Measurements from ENCODE around the gene TPO.

The TPO gene

DNA sequence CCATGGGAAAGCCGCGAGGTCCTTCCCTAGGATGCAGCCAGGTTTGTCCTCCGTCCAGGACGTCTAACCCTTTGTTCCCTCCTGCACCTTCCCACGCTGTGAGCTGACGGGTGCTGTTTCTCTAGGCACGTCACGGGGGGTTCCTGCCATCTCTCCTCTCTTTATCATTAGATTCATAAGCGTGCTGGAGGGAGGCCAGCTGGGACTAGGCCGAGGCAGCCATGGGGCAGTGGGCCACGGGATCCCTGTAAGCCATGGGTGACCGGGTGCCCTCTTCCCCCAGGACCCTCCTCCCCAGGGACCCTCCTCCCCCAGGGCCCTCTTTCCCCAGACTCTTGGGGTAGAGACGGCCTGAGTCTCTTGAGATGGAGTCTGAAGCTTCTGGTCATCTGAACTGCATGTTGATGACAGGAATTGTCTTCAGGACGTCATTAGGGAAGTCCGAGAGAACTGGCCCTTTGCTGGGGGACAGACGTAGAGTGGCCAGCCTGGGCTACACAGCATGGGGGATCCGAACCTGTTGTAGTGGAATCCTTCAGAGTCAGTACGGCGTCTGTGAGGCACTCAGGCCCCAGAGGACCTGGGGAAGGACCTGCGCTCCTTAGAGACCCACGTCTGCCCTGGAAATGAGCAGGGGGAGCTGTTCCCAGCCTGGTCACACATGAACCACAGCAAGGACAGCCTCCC lies 108.1 kb downstream of the TPO start:
- no peak for DNase-seq (ENCODE audit: low read depth in 2 of 3, low spot score in 2 of 3)

DNA sequence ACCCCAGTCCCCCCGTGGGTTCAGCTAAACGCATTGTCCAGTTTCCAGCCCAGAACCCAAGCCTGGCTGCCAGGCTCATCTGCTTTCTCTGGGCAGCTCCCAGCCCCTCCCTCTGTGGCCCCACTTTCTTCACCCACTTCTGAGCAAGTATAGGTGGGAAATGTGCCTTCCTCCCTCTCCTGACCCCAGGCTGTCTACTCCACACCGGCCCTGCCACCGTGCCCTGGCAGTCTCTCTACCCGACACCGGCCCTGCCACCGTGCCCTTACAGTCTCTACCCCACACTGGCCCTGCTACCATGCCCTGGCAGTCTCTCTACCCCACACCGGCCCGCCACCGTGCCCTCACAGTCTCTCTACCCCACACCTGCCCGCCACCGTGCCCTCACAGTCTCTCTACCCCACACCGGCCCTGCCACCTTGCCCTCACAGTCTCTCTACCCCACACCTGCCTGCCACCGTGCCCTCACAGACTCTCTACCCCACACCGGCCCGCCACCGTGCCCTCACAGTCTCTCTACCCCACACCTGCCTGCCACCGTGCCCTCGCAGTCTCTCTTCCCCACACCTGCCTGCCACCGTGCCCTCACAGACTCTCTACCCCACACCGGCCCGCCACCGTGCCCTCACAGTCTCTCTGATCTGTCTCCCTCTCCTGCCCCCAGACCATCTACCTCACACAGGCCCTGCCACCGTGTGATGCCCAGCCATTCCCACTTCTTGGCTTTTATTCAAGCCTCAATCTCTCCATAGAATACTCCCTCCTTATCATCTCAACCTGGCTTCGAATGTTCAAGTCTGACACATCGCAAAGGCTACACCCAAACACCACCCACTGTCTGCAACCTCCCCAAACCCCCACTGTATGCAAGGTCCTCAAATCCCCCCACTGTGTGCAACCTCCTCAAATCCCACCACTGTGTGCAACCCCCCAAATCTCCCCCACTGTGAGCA lies 108.9 kb downstream of the TPO start:
- no peak for DNase-seq (ENCODE audit: low read depth in 2 of 3, low spot score in 2 of 3)

DNA sequence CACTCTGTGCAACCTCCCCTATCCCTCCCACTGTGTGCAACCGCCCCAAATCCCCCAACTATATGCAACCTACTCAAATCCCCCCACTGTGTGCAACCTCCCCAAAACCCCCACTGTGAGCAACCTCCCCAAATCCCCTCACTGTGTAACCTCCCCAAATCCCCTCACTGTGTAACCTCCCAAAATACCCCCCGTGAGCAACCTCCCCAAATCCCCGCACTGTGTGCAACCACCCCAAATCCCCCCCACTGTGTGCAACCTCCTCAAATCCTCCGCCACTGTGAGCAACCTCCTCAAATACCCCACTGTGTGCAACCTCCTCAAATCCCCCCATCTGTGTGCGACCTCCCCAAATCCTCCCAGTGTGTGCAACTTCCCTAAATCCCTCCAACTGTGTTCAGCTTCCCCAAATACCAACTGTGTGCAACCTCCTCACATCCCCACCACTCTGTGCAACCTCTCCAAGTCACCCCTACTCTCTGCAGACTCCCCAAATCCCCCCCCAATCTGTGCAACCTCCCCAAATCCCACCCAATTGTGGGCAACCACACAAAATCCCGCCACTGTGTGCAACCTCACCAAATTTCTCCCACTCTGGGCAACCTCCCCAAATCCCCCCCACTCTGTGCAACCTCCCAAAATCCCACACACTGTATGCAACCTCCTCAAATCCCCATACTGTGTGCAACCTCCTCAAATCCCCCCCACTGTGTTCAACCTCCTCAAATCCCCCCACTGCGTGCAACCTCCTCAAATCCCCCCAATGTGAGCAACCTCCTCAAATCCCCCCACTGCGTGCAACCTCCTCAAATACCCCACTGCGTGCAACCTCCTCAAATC lies 114.1 kb downstream of the TPO start:
- no peak for DNase-seq (ENCODE audit: low read depth in 2 of 3, low spot score in 2 of 3)

DNA sequence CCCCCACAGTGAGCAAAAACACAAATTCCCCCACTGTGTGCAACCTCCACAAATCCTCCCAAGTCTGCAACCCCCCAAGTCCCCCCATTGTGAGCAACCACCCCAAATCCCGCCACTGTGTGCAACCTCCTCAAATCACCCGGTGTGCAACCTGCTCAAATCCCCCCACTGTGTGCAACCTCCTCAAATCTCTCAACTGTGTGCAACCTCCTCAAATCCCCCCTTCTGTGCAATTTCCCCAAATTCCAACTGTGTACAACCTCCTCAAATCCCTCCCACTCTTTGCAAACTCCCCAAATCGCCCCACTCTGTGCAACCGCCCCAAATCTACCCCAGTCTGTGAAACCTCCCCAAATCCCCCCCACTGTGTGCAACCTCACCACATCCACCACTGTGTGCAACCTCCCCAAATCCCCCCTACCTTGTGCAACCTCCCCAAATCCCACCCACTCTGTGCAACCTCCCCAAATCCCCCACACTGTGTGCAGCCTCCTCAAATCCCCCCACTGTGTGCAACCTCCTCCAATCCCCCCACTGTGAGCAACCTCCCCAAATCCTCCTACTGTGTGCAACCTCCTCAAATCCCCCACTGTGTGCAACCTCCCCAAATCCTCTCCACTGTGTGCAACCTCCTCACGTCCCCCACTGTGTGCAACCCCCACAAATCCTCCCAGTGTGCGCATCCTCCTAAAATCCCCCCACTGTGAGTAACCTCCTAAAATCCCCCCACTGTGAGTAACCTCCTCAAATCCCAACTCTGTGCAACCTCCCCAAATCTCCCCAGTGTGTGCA lies 115.2 kb downstream of the TPO start:
- DNase-seq (ENCODE audit: low read depth in 2 of 3, low spot score in 2 of 3), result no peak

DNA sequence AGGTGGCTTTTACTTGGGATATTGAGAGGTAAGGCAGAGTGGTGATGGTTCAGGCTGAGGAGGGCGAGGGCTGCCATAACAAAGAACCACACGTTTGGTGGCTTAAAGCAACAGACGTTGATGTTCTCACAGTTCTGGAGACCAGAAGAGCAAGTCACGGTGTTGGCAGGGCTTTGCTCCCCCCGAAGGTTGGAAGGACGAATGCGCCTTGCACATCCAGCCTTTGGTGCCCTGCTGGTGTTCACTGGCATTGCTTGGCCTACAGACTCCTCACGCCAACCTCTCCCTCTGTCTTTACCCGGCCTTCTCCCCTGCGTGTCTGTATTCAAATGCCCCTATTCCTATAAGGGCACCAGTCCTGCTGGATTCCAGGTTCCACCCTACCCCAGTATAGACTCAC lies 125.4 kb downstream of the TPO start:
- no peak for DNase-seq (ENCODE audit: low read depth in 2 of 3, low spot score in 2 of 3)

DNA sequence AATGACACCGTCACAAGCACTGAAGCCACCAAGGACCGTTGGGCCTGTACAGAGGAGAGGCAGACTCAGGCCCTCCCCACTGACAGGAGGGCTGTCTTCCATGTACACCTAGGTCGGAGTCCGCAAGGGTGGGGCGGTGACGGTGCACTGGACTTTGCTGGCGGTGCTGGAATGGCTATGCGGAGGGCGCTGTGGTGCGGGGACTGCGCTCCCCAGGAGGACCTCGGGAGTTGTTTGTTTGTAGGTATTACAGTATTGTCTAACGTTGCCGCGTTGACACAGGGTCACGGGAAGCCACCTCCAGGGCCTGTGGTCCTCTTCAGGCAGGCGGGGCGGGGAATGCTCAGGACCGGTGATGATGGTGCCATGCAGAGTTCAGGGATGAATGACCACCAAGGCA lies 126.2 kb downstream of the TPO start:
- no peak for DNase-seq (ENCODE audit: low read depth in 2 of 3, low spot score in 2 of 3)

DNA sequence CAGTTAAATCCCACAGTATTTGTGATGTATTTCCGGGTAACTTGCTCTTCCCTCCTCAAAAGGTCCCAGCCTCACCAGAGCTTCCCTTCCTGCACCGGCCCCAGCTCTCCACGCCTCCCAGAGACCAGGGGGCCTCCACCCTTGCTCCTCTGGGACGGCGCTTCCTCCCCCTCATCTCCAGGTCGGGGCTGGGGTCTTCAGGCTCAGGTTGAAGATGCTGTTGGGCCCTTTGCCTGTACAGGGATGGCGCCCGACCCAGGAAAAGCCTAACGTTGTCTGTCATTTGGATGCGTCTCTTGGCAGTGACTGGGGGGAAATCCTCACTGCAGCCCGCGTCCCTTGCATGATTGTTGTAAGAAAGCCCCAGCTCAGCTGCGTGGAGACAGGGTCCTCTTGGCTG lies 126.7 kb downstream of the TPO start:
- no peak for DNase-seq (ENCODE audit: low read depth in 2 of 3, low spot score in 2 of 3)

DNA sequence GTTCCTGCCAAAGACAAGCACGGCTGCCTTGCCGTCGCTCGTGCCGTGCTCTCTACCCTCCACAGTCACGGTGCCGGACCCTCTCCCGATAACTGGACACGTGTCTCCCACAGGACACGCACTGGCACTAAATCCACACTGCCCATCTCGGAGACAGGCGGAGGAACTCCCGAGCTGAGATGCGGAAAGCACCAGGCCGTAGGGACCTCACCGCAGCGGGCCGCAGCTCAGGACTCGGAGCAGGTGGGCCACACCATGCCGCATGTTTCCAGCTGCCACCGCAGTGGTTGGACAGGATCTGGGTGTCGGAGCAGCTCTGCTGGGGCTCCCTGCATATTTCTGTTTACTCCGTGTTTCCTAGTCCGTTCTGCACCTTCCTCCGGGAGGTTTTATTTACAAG lies 127.2 kb downstream of the TPO start:
- DNase-seq (ENCODE audit: low read depth in 2 of 3, low spot score in 2 of 3), result no peak

DNA sequence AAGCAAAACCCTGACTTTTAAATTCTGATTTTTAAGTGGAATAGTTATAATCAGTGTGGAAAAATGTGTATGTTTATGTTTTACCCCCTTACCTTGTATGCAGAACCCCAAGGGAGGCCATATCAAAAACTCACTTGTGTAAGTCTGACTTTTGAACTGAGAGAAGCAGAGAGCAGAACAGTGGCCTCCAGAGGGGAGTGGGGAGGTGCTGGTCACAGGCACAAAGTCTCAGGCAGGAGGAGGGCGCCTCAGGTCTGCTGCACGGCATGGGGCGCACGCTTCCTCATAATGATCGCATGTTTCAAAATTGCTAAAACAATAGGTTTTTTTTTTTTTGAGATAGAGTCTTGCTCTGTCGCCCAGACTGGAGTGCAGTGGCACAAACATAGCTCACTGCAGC lies 127.8 kb downstream of the TPO start:
- no peak for DNase-seq (ENCODE audit: low read depth in 2 of 3, low spot score in 2 of 3)

DNA sequence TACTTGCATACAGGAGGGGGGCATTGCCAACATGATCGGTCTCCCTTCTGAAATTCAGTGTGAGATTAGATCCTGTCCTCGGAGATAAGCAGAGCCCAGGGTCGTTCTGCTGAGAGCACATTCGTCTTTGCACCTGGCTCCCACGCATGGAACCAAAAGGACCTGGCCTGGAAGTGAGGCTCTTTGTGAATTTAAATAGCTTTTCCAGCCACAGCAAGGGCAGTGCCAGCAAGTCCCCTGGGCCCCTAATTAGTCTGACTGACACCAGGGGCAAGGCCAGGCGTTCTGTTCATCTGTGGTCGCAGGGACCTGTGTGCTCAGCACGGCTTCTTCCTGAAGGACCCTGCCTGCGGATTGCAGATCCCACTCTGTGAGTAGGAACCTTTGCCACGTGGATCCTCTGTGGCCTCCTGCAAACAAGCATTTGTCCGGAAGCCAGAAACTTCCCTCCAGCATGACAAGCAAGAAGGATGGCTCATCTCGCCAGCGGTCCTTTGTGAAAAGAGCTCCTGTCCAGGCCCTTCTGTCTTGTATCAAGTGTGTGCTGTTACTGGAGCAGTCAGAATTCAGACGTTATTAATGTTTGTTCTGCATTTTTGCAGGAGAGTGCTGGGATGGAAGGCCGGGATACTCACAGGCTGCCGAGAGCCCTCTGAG lies 128.7 kb downstream of the TPO start:
- no peak for DNase-seq (ENCODE audit: low read depth in 2 of 3, low spot score in 2 of 3)

DNA sequence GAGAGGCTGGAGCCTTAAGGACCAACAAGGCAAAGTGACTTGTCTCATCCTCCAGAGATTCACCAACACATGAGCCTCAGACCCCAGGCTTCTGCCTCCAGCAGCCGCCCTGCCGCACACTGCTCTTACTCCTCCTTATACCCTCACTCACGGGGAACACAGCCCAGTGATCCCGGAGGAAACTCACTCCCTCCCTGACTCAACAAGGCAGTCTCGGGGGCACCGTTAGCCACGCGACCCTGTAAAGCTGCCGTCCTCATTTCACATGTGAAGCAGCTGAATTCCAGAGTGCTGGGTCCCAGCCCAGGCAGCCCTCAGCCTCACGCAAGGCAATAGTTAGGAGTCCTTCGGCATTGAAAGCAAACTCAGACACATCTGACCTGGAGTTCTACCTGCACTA lies 129.7 kb downstream of the TPO start:
- DNase-seq (ENCODE audit: low read depth in 2 of 3, low spot score in 2 of 3), result no peak

DNA sequence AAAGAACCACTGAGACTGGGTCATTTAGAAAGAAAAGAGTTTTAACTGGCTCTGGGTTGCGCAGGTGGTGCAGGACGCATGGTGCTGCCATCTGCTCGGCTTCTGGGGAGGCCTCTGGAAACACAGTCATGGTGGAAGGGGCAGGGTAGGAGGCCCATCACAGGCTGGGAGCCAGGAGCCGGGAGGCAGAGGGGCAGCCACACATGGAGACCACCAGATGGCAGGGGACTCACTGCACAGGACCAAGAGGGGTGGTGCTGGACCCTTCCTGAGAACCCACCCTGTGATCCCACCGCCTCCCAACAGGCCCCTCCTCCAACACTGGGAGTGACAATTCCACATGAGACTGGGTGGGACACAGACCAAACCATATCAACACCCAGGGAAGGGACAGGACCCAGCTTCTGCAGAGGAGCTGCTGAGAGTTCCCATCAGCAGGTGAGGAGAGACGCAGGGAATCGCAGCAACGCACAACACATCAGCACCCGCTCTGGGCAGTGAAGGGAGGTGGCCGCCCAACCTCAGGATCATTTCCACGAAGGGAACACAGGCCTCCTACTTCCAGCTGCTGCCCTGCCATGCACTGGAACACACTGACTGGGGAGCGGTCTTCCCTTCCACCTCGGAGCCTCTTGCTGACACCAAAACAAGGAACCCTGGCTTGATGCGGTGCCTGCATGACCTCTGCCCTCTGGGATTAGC lies 130.7 kb downstream of the TPO start:
- no peak for DNase-seq (ENCODE audit: low read depth in 2 of 3, low spot score in 2 of 3)

DNA sequence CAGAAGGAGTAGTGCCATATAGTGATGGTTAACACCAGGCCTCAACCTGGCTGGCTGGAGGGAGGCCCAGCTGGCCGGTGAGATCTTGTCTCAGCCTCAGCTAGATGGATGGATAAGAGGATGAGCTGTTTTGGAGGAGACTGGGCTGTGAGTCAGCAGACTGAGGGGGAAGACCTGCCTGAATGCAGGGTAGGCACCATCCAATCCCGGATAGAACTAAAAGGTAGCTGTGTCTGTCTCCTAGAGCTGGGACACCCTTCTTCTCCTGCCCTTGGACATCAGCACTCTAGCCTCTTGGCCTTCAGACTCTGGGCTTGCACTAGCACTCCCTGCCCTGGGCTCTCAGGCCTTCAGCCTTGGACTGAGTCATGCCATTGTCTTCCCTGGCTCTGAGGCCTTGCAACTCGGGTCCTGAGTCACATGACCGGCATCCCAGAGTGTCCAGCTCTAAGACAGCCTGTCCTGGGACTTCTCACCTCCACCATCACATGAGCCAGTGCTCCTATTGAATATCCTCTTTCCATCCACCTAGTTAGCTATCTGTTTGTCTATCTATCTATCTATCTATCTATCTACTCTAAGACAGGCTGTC lies 131.3 kb downstream of the TPO start:
- no peak for DNase-seq (ENCODE audit: low read depth in 2 of 3, low spot score in 2 of 3)

DNA sequence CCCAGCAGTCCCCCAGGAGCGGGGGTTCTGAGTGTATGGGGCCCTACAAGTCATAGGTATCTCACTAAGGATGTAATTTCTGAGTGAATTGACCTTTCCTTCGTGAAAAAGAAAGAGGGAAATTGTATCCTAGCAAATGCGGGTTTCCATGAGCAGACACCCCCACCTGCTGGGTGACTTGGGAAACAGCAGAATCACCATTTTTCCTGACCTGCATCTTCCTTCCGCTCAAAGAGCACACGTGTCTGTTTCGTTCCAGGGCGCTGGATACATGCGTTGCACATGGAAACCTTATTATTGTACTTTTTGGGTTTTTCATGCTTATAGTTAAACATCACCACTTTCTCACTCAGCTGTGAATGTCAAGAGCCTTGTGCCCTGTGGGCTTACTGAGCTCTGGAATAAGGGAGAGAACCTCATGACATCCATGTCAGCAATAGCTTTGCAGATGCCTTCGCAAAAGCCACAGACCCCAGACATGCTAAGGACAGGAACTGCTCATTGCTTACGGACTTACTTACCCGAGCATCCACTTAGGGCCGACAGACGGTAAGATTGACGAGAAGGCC lies 132.8 kb downstream of the TPO start:
- DNase-seq (ENCODE audit: low read depth in 2 of 3, low spot score in 2 of 3), result peak in 1 of 3 experiments; percentile 25

DNA sequence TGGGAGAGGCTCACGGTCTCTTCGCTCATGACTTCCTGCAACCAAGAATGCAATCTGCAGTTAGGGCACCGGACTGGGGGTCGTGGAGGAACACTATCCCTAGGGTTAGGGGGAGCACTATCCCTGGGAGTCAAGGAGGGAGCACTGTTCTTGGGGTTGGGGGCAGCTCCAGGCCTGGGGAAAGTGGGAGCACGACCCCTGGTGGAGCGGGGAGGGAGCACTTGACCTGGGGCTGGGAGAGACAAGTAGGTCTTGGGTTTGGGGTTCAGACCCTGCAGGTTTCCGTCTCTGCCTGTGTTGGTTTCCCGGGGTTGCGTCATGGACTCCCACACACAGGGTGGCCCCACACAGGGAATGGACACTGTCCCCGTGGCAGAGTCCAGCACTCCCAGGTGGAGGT lies 133.6 kb downstream of the TPO start:
- DNase-seq (ENCODE audit: low read depth in 2 of 3, low spot score in 2 of 3), result no peak

DNA sequence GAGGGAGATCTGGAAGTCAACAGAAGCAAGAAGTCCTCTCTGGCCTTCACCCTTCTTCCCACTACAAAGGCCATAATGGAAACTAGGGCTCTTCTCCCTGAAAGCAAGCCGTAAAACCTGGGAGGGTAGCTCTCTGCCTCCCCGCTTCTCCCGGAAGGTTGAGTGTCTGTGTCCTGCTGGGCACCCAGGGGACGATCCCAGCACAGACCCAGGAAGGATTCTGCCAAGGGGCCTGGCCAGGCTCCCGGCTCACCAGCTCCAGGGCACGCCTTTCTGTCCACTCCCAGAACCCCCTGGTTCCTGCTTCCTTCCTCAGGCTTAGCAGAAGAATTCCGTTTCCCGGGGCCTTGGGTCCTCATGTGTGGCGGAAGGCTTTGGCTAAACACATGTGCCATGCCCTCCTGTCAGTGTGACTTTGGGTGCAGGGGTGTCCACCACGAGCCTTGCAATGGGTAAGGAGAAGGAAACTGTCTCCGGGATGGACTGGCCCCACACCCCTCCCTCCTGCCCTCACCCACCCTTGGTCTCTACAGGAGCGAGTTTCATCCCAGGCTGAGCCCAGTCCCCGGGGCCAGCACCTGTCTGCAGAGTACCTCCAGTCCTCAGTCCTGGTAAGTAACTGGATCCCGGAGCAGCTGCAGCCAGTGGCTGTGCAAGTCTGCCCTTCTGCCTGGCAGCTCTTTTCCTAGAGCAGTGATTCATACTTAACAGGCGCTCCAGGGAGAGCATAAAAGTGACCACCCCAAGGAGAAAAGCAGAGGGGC lies 135.8 kb downstream of the TPO start:
- no peak for DNase-seq (ENCODE audit: low read depth in 2 of 3, low spot score in 2 of 3)

DNA sequence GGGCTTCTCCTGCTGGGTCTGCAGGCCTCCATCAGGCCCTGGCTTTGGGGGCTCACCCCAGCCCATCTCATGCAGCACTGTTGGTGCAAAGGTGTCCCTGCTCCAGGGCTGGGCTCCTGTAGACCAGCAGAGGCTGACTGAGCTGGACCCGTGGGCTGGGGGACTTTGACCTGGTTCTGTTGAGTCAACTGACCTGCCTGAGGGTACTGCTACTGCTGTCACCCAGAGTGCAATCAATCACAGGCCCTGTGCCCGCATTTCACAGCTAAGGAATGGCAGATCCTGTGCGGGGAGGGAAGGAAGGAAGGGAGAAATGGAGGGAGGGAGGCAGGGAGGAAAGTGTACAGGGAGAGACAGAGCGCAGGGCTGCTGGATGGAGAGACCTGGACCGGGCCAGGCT lies 136.8 kb downstream of the TPO start:
- DNase-seq (ENCODE audit: low read depth in 2 of 3, low spot score in 2 of 3), result no peak

DNA sequence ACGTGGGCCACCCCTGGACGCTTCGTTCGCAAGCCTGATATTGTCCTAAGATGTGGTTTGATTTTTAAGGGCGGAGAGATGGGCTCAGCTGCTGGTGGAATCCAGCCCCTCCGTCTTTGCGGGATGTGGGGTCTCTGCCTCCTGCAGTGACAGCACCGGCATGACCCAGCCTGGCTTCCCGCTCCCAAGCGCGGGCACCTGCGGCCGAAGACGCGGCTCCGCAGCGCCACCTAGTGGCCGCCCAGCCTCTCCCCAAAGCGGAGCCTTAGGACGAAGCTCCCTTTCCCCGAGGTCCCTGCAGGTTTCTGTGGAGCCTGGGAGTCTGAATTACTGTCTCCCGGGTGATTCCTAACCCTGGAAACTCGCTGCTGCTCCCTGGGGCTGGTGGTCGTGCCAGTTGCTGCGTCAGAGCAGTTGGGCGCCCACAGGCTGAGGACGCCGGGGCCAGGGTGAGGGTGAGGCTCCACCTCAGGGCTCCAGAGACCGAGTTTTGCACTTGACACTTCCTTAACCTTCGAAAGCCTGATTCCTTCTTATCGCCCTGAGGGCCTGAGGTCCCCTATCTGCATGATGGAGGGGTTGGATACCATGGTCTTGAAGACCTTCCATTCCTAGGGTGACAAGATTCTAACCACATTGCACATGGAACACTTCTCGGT lies 137.5 kb downstream of the TPO start:
- peak; percentile 31 to 55 (median 46) for DNase-seq (ENCODE audit: low read depth in 2 of 3, low spot score in 2 of 3)
